Testis (tissue), 2 donors: ENCODE measurements around the gene GNAI3.

Experiments
- POLR2A ChIP-seq: fragments of 450-650 bp; IDR thresholded peaks from one replicate; pipeline ENCODE4 v1.6.1; 2017; ENCODE audit warnings: antibody characterized with exemption, mild to moderate bottlenecking, moderate library complexity
- TF ChIP-seq, protein P1 (sequence below), 3 experiments: fragments of 450-650 bp in 2 of 3; fragments of 200-600 bp in 1 of 3; sonication (generic) in 1 of 3; IDR thresholded peaks; one replicate each; pipeline ENCODE4 v1.5.1; 2016 to 2019; ENCODE audit warnings: antibody characterized with exemption in 3 of 3, mild to moderate bottlenecking in 2 of 3, moderate library complexity in 1 of 3

DNA sequence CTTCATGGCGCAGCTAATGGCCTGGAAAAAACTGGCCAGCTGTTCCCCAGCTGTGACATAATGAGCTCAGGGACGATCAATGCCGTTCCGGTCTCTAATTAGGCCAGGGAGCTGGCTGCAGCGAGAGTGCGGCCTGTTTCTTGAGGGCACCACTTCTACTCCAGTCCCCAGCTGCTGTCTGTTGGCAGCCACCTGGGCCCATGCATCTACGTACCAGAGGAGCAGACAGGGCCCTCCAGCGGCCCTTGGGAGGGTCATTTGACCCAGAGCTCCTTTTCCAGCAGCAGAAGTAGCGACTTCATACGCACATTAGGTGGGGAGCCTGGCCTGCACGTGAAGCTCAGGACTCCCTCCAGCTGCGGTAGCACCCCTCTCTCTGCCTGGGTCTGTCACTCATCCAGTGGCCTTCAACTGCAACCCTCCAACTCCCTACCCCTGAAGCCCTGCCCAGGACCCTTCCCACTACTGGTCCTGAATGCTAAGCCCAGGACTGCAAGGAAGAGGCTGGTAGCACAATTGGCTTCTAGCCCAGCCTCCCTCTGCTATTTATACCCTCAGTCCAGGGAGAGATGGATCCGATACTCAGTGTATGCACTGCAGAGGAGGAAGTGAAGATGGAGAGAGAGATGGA, 17.8 kb upstream of the GNAI3 start:
- TF ChIP-seq POLR2A = no peak
- TF ChIP-seq, protein P1, sequence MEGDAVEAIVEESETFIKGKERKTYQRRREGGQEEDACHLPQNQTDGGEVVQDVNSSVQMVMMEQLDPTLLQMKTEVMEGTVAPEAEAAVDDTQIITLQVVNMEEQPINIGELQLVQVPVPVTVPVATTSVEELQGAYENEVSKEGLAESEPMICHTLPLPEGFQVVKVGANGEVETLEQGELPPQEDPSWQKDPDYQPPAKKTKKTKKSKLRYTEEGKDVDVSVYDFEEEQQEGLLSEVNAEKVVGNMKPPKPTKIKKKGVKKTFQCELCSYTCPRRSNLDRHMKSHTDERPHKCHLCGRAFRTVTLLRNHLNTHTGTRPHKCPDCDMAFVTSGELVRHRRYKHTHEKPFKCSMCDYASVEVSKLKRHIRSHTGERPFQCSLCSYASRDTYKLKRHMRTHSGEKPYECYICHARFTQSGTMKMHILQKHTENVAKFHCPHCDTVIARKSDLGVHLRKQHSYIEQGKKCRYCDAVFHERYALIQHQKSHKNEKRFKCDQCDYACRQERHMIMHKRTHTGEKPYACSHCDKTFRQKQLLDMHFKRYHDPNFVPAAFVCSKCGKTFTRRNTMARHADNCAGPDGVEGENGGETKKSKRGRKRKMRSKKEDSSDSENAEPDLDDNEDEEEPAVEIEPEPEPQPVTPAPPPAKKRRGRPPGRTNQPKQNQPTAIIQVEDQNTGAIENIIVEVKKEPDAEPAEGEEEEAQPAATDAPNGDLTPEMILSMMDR (IDR thresholded peaks at IDR 0.05) = no peak
